ENCODE data around the gene PITX3. TPM values are rescaled to one million over a fixed set of nuclear protein-coding genes. Genes with fewer than 3 reads are reported as not detected.
A peak's percentile ranks its signal among the peaks of the same experiment; 100 is the strongest.
"Not testable (repeated sequence)": the region's sequence is repeated elsewhere in the genome, so short reads cannot be mapped to it uniquely, and the experiment has no call there.

PITX3 gene
- total RNA-seq, 2 donors from 2014 or later = not detected

DNA sequence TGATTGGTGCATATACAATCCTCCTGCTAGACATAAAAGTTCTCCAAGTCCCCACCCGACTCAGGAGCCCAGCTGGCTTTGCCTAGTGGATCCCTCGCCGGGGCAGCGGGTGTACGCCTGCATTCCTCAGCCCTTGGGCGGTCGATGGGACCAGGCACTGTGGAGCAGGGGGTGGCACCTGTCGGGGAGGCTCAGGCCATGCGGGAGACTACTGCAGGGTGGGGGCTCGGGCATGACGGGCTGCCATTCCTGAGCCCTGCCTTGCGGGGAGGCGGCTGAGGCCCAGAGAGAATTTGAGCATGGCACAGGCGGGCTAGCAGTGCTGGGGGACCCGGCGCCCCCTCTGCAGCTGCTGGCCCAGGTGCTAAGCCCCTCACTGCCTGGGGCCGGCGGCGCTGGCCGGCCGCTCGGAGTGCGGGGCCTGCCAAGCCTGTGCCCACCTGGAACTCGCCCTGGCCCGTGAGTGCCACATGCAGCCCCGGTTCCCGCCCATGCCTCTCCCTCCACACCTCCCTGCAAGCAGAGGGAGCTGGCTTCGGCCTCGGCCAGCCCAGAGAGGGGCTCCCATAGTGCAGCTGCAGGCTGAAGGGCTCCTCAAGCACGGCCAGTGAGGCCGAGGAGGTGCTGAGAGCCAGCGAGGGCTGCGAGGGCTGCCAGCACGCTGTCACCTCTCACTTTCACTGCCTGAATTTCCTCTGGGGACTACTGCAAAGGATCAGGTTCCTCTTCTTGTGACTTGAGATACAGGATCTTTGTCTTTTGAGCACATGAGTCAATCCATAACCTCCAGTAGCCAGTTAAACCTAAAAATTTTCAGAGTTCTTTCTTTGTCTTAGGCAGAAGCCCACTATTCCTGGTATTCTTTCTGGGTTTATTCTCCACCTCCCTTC lies 40.3 kb downstream of the PITX3 start:
- Mint-ChIP-seq H3K9me3 (no peaks in the 10 kb centered on the region), H3K36me3 (no peaks in the 10 kb centered on the region), H3K27me3 (peaks cover 14% of the 10 kb centered on the region in 2 donors), H3K4me1 (ENCODE audit: low read depth in 2 of 2) (peaks cover 4 to 6% of the 10 kb centered on the region in 2 donors), H3K4me3 (no peak overlapping the region), H3K27ac (no peak overlapping the region)
- no peak for ATAC-seq
- no peak for DNase-seq (ENCODE audit: low spot score)

DNA sequence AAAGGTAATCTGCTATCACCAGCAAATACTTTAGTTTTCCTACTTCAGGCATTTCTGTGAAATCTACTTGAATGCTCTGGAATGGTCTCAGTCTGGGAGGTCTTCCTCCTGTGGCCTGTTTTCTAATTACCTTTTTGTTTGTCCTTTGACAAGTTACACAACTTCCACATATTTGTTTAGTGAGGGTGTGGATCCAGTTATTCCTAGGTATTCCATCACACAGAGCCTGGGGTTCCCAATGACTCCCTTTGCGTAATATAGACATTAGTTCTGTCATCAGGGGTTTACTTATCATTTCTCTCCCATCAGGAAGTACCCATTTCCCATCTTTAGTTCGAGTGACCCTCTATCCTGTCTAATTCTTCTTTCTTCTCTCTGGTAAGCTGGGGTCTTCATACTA lies 43.3 kb downstream of the PITX3 start:
- no peak for ATAC-seq
- no peak for DNase-seq (ENCODE audit: low spot score)
- Mint-ChIP-seq H3K9me3 (no peaks in the 10 kb centered on the region), H3K27me3 (peaks cover 14 to 18% of the 10 kb centered on the region in 2 donors), H3K4me1 (ENCODE audit: low read depth in 2 of 2) (peaks cover 4 to 6% of the 10 kb centered on the region in 2 donors), H3K27ac (no peak overlapping the region), H3K36me3 (no peaks in the 10 kb centered on the region), H3K4me3 (no peak overlapping the region)

DNA sequence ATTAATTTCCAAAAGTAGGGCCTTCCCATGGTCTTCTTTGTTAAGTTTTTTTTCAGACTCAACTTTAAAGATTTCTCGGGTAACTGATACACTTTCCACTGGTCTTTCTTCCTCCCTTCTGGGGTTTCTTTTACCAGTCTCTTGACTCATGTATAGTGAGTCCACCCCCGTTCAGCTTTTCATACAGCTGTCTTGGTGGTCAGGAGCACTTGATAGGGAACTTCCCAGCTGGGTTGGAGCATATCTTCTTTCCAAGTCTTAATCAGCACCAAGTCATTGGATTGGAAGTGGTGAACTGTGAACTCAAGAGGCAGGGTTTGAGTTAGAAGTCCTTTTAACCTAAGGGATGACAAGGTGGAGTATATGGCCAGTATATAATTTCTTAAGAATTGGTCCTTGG lies 44.4 kb downstream of the PITX3 start:
- Mint-ChIP-seq H3K27ac (no peak overlapping the region), H3K4me3 (no peak overlapping the region), H3K9me3 (peaks cover 3% of the 10 kb centered on the region), H3K4me1 (ENCODE audit: low read depth in 2 of 2) (no peaks in the 10 kb centered on the region), H3K36me3 (no peaks in the 10 kb centered on the region), H3K27me3 (peaks cover 14% of the 10 kb centered on the region in 2 donors)
- DNase-seq (ENCODE audit: low spot score) = no peak
- no peak for ATAC-seq

DNA sequence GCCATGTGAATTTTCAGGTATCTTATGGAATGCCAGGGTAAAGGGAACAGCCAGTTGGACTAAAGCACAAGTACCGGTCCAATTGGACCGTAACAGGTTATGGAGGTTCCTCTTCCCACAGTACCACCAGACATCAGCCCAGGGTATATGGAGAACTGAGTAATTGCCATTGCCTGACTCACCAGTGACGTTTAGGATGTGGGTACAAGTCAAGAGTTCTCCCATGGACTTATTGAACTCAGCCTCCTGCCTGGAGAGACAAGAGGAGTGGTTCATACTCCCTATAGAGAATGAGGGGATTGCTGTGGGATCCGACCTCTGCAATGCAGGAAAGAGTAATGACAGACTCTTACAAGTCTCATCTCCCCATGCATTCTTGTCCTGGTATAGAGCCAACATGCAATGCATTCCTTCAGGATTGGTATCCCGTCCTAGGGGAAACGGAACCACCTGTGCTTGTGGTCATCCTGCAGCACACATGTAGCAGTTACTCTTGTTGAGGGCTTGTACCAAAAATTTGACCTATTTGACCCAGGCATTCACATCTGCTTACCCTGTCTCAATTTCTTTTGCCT lies 45.9 kb downstream of the PITX3 start:
- ATAC-seq = no peak
- H3K4me3 Mint-ChIP-seq = no peak overlapping the region
- no peaks in the 10 kb centered on the region for H3K36me3 Mint-ChIP-seq
- H3K9me3 Mint-ChIP-seq = peaks cover 4% of the 10 kb centered on the region
- no peak for DNase-seq (ENCODE audit: low spot score)
- H3K27ac Mint-ChIP-seq = no peak overlapping the region
- H3K27me3 Mint-ChIP-seq = peaks cover 10 to 14% of the 10 kb centered on the region in 2 donors
- no peaks in the 10 kb centered on the region for H3K4me1 Mint-ChIP-seq (ENCODE audit: low read depth in 2 of 2)

DNA sequence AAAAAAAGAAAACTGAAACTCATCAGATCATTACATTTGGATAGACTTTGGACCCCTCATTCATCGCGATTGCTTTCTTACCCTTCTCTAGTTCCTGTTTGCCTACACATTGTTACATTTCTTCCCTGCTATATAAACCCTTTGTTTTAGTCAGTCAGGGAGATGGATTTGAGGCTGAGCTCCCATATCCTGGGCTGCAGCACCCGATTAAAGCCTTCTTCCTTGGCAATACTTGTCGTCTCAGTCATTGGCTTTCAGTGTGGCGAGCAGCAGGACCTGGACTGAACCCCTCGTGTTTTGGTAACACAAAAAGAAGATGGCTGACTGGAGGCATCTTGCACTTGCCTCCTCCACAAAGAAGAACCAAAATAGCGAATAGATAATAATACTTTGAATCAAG lies 49.4 kb downstream of the PITX3 start:
- H3K4me3 Mint-ChIP-seq = no peak overlapping the region
- ATAC-seq = no peak

DNA sequence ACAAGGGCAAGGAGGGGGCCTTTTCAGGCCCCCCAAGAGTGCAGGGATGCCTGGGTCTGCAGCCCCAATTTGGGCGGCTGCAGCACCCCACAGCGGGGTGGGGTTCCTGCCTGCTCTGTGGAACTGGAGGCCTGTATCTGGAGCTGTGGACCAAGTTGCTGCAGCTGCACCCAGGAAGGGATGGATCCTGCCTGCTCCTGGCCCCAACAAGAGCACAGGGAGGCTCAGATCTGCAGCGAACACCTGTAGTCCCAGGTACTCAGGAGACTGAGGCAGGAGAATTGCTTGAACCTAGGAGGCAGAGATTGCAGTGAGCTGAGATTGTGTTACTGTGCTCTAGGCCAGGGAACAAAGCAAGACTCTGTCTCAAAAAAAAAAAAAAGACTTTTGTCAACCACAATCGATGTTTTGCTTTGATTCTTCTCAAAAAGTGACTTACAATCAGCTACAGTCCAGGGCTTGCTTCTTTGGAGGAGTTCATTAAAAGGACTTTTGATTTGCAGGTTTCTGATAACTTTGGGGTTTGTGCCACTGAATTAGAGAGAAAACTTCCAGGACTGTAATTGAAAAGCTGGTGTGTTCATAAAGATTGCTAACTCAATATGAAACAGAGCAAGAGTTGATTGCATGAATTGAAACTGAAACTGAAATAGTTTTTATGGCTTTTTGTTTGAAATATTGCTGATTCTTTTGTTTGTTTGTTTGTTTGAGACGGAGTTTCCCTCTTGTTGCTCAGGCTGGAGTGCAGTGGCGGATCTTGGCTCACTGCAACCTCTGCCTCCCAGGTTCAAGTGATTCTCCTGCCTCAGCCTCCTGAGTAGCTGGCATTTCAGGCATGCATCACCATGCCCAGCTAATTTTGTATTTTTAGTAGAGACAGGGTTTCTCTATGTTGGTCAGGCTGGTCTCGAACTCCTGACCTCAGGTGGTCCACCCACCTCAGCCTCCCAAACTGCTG lies 52.1 kb downstream of the PITX3 start:
- not testable (repeated sequence) for DNase-seq (ENCODE audit: low spot score); H3K36me3 Mint-ChIP-seq; H3K27me3 Mint-ChIP-seq; H3K9me3 Mint-ChIP-seq
- Mint-ChIP-seq H3K4me1 (ENCODE audit: low read depth in 2 of 2) (peaks cover 10 to 12% of the 10 kb centered on the region in 2 donors), H3K27ac (peak overlapping the region; percentile 76 to 83), H3K4me3 (peak overlapping the region; percentile 71)
- ATAC-seq = peak; percentile 80 to 82

More for the DNA sequence above, 49.4 kb downstream of the PITX3 start:
- H3K9me3 Mint-ChIP-seq = peaks cover 4% of the 10 kb centered on the region
- peaks cover 0 to 7% of the 10 kb centered on the region in 2 donors for H3K27me3 Mint-ChIP-seq
- no peak for DNase-seq (ENCODE audit: low spot score)
- H3K36me3 Mint-ChIP-seq = no peaks in the 10 kb centered on the region
- H3K27ac Mint-ChIP-seq = peak overlapping the region in 1 of 2 donors; percentile 9
- peaks cover 10 to 12% of the 10 kb centered on the region in 2 donors for H3K4me1 Mint-ChIP-seq (ENCODE audit: low read depth in 2 of 2)

DNA sequence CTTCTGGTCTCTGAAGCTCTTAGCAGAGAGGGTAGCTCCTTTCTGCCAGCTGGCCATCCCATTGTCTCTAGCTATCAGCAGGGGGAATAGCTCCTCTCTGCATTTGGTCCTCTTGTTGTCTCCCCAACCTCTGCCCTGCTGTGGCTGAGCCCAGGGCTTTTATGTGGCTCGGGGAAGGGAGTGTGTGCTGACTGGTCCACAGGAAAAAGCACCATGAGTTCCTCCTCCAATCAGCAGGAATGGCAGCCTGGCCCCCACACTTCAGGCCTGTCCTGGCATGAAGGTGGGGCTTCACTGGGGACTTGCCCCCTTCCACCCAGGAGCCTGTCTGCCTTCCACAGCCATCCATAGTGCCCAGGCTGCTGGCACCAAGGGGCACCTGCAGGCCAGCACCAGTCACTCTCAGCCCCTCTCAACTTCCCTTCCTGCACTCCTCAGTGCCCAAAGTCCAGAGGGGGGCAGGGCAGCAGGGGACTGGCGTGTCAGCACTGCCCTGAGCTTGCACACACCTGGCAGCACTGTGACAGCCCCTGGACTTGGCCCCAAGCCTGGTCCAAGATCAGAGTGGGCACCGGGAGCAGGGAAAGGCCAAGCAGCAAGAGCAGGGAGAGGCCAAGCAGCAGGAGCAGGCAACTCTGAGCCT lies 52.9 kb downstream of the PITX3 start:
- Mint-ChIP-seq H3K4me3 (no peak overlapping the region), H3K4me1 (ENCODE audit: low read depth in 2 of 2) (peaks cover 10 to 12% of the 10 kb centered on the region in 2 donors), H3K27me3 (no peaks in the 10 kb centered on the region), H3K36me3 (no peaks in the 10 kb centered on the region), H3K27ac (peak overlapping the region; percentile 48 to 76), H3K9me3 (peaks cover 4% of the 10 kb centered on the region)
- DNase-seq (ENCODE audit: low spot score) (no peak), ATAC-seq (no peak)

DNA sequence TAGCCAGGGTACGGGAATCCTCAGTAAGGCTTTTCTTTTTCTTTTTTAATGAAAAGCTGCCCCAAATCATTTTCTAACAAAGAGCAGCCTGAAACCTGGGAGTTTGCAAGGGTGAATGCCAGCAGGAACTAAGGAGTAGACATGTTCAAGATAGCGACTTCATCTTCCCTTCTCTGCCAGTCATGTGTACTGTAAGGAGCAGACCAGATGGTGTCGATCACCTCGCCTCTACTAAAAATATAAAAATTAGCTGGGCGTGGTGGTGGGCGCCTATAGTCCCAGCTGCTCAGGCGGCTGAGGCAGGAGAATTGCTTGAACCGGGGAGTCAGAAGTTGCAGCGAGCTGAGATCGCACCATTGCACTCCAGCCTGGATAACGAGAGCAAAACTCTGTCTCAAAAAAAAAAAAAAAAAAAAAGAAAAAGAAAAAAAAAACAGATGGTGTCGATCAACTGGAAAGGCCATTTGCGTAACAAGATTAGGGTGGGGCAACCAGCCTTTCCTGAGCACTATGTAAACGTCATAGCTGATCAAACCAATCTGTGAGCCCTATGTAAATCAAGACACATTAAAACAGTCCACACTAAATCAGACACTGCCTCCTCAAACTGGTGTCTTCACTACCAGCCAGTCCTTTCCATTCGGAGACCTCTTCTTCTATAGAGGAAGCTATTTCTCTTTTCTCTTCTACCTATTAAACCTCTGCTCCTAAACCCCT lies 55.3 kb downstream of the PITX3 start:
- no peak for ATAC-seq
- peak overlapping the region in 1 of 2 donors; percentile 15 for H3K27ac Mint-ChIP-seq
- H3K4me1 Mint-ChIP-seq (ENCODE audit: low read depth in 2 of 2) = peaks cover 10 to 12% of the 10 kb centered on the region in 2 donors
- no peak for DNase-seq (ENCODE audit: low spot score)
- no peak overlapping the region for H3K4me3 Mint-ChIP-seq
- H3K27me3 Mint-ChIP-seq = peaks cover 0 to under 1% of the 10 kb centered on the region in 2 donors
- no peaks in the 10 kb centered on the region for H3K9me3 Mint-ChIP-seq
- H3K36me3 Mint-ChIP-seq = no peaks in the 10 kb centered on the region

DNA sequence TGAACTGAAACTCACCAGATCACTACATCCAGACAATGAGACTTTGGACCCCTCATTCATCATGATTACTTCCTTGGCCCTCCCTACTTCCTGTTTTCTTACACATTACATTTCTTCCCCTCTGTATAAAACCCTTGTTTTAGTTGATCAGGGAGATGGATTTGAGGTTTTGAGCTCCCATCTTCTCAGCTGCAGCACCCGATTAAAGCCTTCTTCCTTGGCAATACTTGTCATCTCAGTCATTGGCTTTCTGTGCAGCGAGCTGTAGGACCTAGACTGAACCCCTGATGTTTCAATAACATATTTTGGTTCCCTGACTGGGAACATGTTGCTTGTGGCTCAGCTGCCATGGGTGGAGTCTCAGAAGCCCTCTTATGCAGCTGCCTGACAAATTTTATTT lies 56.0 kb downstream of the PITX3 start:
- peaks cover 10 to 12% of the 10 kb centered on the region in 2 donors for H3K4me1 Mint-ChIP-seq (ENCODE audit: low read depth in 2 of 2)
- no peak overlapping the region for H3K4me3 Mint-ChIP-seq
- H3K27me3 Mint-ChIP-seq = peaks cover 0 to 4% of the 10 kb centered on the region in 2 donors
- H3K36me3 Mint-ChIP-seq = no peaks in the 10 kb centered on the region
- no peaks in the 10 kb centered on the region for H3K9me3 Mint-ChIP-seq
- no peak overlapping the region for H3K27ac Mint-ChIP-seq
- no peak for DNase-seq (ENCODE audit: low spot score)
- no peak for ATAC-seq

DNA sequence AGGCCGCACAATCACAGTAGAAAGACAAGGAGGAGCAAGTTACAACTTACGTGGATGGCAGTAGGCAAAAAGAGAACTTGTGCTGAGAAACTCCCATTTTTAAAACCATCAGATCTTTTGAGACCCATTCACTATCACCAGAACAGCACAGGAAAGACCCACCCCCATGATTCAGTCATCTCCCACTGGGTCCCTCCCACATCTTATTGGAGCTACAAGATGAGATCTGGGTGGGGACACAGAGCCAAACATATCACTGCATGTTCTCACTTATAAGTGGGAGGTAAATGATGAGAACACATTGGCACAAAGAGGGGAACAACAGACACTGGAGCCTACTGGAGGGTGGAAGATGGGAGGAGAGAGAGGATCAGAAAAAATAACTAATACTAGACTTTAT lies 56.7 kb downstream of the PITX3 start:
- no peaks in the 10 kb centered on the region for H3K36me3 Mint-ChIP-seq
- H3K9me3 Mint-ChIP-seq = no peaks in the 10 kb centered on the region
- no peak for DNase-seq (ENCODE audit: low spot score)
- no peak overlapping the region for H3K4me3 Mint-ChIP-seq
- peaks cover 9 to 11% of the 10 kb centered on the region in 2 donors for H3K4me1 Mint-ChIP-seq (ENCODE audit: low read depth in 2 of 2)
- ATAC-seq = no peak
- H3K27me3 Mint-ChIP-seq = peaks cover 0 to 4% of the 10 kb centered on the region in 2 donors
- no peak overlapping the region for H3K27ac Mint-ChIP-seq
